PFSK-1 (cell line): ENCODE results near the gene RABL3.

Source experiments
- POLR2AphosphoS5 ChIP-seq: IDR thresholded peaks from 2 replicates; pipeline ENCODE4 v1.6.1; 2012; ENCODE audit warnings: low read depth, mild to moderate bottlenecking, control low read depth, low read length, moderate library complexity
- SIN3A ChIP-seq: IDR thresholded peaks from 2 replicates; pipeline ENCODE4 v1.6.1; 2012; ENCODE audit warnings: mild to moderate bottlenecking, low read length, moderate library complexity, borderline replicate concordance; ENCODE audit not compliant: insufficient read depth
- TAF1 ChIP-seq: IDR thresholded peaks from 2 replicates; pipeline ENCODE4 v1.6.1; 2012; ENCODE audit warnings: low read length, control low read depth, borderline replicate concordance; ENCODE audit not compliant: insufficient read depth

- TF ChIP-seq SIN3A = no peak
- no peak for TF ChIP-seq TAF1
- no peak for TF ChIP-seq POLR2AphosphoS5
These were observed 95.4 kb downstream of the RABL3 start for GRCh38 chr3:120646771-120647432.
